Stomach (tissue), 4 donors: ENCODE data around the gene SH3RF3.

Experiments used
- EP300 ChIP-seq: sonication (generic); formaldehyde crosslinking; IDR thresholded peaks from one replicate; pipeline ENCODE4 v1.6.1; 2017; ENCODE audit warnings: antibody characterized with exemption
- POLR2A ChIP-seq, 4 donors: fragments of 450-650 bp; IDR thresholded peaks; one replicate each; pipeline ENCODE4 v1.6.1; 2016; ENCODE audit warnings: antibody characterized with exemption in 4 of 4, control low read depth in 2 of 4, mild to moderate bottlenecking in 1 of 4, moderate library complexity in 1 of 4
- POLR2AphosphoS5 ChIP-seq, 3 donors: sonication (generic); formaldehyde crosslinking; IDR thresholded peaks; one replicate each; pipeline ENCODE4 v1.6.1; 2016; ENCODE audit warnings: antibody characterized with exemption in 3 of 3
- TF ChIP-seq, protein P1 (sequence below), 7 experiments: fragments of 450-650 bp in 4 of 7; fragments of 200-600 bp in 3 of 7; sonication (generic) in 3 of 7; IDR thresholded peaks; one replicate each; pipeline ENCODE4 v1.5.1; 2016 to 2019; ENCODE audit warnings: antibody characterized with exemption in 7 of 7, control low read depth in 2 of 7, mild to moderate bottlenecking in 1 of 7

GRCh38 chr2:109322641-109323040 lies 193.6 kb downstream of the SH3RF3 start:
- TF ChIP-seq, protein P1, sequence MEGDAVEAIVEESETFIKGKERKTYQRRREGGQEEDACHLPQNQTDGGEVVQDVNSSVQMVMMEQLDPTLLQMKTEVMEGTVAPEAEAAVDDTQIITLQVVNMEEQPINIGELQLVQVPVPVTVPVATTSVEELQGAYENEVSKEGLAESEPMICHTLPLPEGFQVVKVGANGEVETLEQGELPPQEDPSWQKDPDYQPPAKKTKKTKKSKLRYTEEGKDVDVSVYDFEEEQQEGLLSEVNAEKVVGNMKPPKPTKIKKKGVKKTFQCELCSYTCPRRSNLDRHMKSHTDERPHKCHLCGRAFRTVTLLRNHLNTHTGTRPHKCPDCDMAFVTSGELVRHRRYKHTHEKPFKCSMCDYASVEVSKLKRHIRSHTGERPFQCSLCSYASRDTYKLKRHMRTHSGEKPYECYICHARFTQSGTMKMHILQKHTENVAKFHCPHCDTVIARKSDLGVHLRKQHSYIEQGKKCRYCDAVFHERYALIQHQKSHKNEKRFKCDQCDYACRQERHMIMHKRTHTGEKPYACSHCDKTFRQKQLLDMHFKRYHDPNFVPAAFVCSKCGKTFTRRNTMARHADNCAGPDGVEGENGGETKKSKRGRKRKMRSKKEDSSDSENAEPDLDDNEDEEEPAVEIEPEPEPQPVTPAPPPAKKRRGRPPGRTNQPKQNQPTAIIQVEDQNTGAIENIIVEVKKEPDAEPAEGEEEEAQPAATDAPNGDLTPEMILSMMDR (IDR thresholded peaks at IDR 0.05) = no peak
- TF ChIP-seq POLR2AphosphoS5 (IDR thresholded peaks at IDR 0.05) (no peak), POLR2A (IDR thresholded peaks at IDR 0.05) (no peak), EP300 (no peak)
